ENCODE data around the gene NRN1. TPM values are rescaled to one million over a fixed set of nuclear protein-coding genes. Genes with fewer than 3 reads are reported as not detected.

NRN1 gene
- total and polyA plus RNA-seq, 2 donors from 2014 or later: 6.4 to 8.5 TPM

GRCh38 chr6:6001443-6001842, 5.3 kb downstream of the NRN1 start:
- no peak overlapping the region for H3K4me3 ChIP-seq (ENCODE audit: low read length in 3 of 3)
- H3K36me3 ChIP-seq (ENCODE audit: control insufficient read depth in 2 of 3, insufficient read depth in 3 of 3, low read length in 3 of 3): no peaks in the 10 kb centered on the region
- DNase-seq (no peak), FAIRE-seq (no peak)
- no peak for TF ChIP-seq CTCF (IDR thresholded peaks at IDR 0.05; ENCODE audit: borderline replicate concordance, extremely low read depth, insufficient read depth)
- intact Hi-C loops (cut with DNase I): no loop called here
- H3K9me3 ChIP-seq (ENCODE audit: control insufficient read depth in 2 of 3, insufficient read depth in 1 of 3, low read length in 3 of 3): no peaks in the 10 kb centered on the region
- no peak overlapping the region for H3K9ac ChIP-seq (ENCODE audit: low read length in 3 of 3)
- H3K4me1 ChIP-seq (ENCODE audit: control insufficient read depth in 2 of 3, insufficient read depth in 2 of 3, low read depth in 1 of 3, low read length in 3 of 3): peaks cover 0 to 8% (median 6%) of the 10 kb centered on the region in 3 donors
- H3K27me3 ChIP-seq (ENCODE audit: control insufficient read depth, insufficient read depth, low read length): peaks cover 80% of the 10 kb centered on the region
- no peak overlapping the region for H3K27ac ChIP-seq (ENCODE audit: low read depth in 2 of 2, low read length in 2 of 2)

GRCh38 chr6:5999688-6000608, 6.8 kb downstream of the NRN1 start:
- Histone ChIP-seq H3K36me3 (ENCODE audit: control insufficient read depth in 2 of 3, insufficient read depth in 3 of 3, low read length in 3 of 3) (no peaks in the 10 kb centered on the region), H3K4me3 (ENCODE audit: low read length in 3 of 3) (no peak overlapping the region), H3K9me3 (ENCODE audit: control insufficient read depth in 2 of 3, insufficient read depth in 1 of 3, low read length in 3 of 3) (no peaks in the 10 kb centered on the region), H3K27me3 (ENCODE audit: control insufficient read depth, insufficient read depth, low read length) (peaks cover 77% of the 10 kb centered on the region), H3K27ac (ENCODE audit: low read depth in 2 of 2, low read length in 2 of 2) (no peak overlapping the region), H3K9ac (ENCODE audit: low read length in 3 of 3) (no peak overlapping the region), H3K4me1 (ENCODE audit: control insufficient read depth in 2 of 3, insufficient read depth in 2 of 3, low read depth in 1 of 3, low read length in 3 of 3) (peaks cover 0 to 13% (median 9%) of the 10 kb centered on the region in 3 donors)
- TF ChIP-seq CTCF (IDR thresholded peaks at IDR 0.05; ENCODE audit: borderline replicate concordance, extremely low read depth, insufficient read depth): no peak
- peak in 1 of 5 donors; percentile 43 for DNase-seq
- intact Hi-C loops (cut with DNase I): no loop called here
- no peak for FAIRE-seq

GRCh38 chr6:5998711-5999687, 7.7 kb downstream of the NRN1 start:
- intact Hi-C loops (cut with DNase I): no loop called here

More at GRCh38 chr6:5998711-5999687, 7.7 kb downstream of the NRN1 start:
- H3K27ac ChIP-seq (ENCODE audit: low read depth in 2 of 2, low read length in 2 of 2): no peak overlapping the region
- peaks cover 0 to 13% (median 8%) of the 10 kb centered on the region in 3 donors for H3K4me1 ChIP-seq (ENCODE audit: control insufficient read depth in 2 of 3, insufficient read depth in 2 of 3, low read depth in 1 of 3, low read length in 3 of 3)
- peaks cover 70% of the 10 kb centered on the region for H3K27me3 ChIP-seq (ENCODE audit: control insufficient read depth, insufficient read depth, low read length)
- H3K36me3 ChIP-seq (ENCODE audit: control insufficient read depth in 2 of 3, insufficient read depth in 3 of 3, low read length in 3 of 3): no peaks in the 10 kb centered on the region
- H3K9me3 ChIP-seq (ENCODE audit: control insufficient read depth in 2 of 3, insufficient read depth in 1 of 3, low read length in 3 of 3): no peaks in the 10 kb centered on the region
- DNase-seq (peak in 4 of 5 donors; percentile 46 to 69 (median 54)), FAIRE-seq (no peak)
- TF ChIP-seq CTCF (IDR thresholded peaks at IDR 0.05; ENCODE audit: borderline replicate concordance, extremely low read depth, insufficient read depth): no peak
- no peak overlapping the region for H3K4me3 ChIP-seq (ENCODE audit: low read length in 3 of 3)
- H3K9ac ChIP-seq (ENCODE audit: low read length in 3 of 3): no peak overlapping the region

Data from kidney (tissue), 14 donors.